GM19468 (cell line): ENCODE results near the gene BMP5.

Experiments used
- ATAC-seq: cut with Tn5 transposase; IDR thresholded peaks from one replicate; pipeline ENCODE4 v1.9.1; 2021; ENCODE audit warnings: mild to moderate bottlenecking, moderate library complexity, moderate number of reproducible peaks; ENCODE audit not compliant: unreplicated experiment; ENCODE audit errors: extremely low read depth

Gene BMP5

DNA sequence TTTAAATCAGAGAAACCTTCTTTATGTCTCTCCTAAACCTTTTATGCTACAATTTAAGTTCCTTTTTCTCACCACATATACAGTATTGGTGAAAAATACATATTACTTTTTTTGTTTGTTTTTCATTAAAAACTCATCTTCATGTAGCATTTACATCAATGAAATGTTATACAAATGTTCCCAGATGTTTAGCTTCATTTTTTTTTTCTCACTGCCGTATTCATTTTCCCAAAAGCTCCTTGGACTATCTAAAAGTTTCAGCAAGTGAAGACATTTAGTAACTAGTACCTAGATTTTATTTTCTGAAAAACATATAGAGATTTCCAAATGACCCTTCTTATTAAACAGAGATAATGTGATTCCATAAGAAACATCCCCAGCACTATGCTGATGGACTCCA, 128.9 kb downstream of the BMP5 start:
- no peak for ATAC-seq

DNA sequence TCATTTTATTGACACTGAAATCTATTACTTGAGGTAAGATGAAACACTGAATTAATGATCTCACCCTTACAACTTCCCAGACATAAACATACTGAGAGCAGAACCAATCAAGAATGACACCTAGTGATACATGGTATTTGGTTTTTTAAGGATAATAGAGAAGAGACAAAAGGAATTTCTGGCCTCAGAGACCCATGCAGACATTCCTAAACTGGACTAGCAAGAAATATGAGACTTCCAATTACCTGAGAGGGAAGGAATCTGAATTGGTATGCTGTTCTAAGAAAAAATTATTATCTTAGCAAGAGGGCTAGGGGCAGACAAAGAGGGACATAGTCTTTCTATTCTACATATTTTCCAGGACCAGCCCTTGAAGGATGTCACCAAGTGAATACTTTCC, 141.1 kb downstream of the BMP5 start:
- no peak for ATAC-seq

DNA sequence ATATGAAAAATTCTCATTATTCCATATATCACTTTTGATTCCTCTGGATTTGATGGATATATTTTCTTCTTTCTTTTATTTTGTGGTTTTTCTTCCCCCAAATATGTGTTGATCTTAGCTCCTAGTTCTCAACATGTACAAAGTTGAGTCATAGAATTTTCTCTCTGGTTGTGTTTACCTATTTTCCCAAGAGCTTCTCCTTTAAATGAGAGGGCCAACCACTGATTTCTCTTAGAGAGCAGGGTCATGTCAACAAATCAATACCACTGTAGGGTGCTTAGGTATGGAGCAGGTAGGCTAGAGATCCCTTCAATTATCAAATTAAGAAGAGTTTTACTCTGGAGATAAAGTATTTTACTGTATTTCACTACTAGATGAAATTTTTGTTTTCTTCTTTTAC, 145.7 kb downstream of the BMP5 start:
- no peak for ATAC-seq

DNA sequence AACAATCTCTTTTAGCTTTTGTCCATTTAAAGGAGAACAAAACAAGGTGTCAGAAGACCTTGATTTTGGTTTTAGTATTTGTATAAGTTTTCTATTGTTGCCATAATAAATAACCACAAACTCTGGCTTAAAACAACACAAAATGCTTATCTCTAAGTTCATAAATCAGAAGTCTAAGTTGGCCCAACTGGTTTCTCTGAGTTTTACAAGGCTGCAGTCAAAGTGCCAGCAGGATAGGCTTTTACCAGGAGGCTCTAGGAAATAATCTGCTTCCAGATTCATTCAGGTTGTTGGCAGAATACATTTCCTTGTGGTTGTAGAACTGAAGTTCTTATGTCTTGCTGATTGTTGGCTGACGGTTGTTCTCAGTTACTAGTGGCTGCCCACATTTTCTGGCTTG, 149.2 kb downstream of the BMP5 start:
- ATAC-seq: no peak

DNA sequence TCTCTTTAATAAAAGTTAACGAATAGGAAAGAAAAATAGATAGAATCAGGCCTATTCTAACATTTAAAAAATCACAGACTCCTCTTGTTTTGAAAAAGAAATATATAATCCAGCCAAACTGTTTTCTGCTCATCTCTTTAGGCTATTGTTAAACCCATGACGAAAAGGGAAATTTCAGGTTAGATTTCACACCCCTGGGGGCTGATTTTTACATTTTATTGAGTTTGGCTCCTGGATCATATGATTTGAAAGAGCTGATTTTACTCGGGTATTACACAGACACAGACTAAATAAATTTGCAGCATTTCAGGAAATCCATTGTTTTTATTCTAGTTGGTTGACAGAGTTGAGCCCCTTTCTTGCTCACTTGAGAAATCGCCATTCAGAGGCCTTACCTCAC, 160.6 kb downstream of the BMP5 start:
- no peak for ATAC-seq

DNA sequence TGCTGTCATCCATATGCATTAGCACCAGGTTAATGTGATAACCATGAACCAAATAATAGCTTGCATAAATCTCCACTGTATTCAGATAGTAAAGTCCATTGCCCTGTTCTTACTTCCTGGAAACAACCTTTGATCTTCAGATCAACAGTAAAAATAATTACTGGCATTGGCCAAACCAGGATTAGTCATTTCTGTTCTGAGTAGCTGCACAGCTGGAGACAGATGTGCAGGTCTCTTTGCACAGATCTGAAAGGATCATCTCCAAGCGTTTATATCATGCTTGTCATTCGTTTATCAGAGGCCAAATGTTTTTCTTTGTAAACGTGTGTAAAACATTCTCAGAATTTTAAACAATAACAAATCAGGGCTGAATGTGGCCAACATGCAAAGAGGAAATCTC, 162.0 kb downstream of the BMP5 start:
- ATAC-seq: no peak

DNA sequence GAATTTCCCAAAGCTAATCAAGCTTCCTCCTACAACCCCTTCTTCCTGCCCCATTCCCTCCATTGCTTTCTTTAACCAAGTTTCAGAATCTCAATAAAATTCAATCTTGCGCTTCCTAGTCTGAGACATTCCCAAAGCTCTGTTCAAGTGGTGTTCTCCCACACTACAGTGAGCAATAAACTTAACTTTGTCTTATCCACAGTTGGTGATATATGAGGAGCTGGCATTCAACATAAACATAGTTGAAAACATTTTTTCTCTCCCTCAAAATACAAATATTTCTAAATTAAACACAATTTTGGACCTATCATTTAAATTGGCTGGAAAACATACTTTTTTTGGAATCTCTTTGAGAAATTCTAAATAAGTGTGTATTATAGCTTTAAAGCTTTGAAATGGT, 166.7 kb downstream of the BMP5 start:
- no peak for ATAC-seq

DNA sequence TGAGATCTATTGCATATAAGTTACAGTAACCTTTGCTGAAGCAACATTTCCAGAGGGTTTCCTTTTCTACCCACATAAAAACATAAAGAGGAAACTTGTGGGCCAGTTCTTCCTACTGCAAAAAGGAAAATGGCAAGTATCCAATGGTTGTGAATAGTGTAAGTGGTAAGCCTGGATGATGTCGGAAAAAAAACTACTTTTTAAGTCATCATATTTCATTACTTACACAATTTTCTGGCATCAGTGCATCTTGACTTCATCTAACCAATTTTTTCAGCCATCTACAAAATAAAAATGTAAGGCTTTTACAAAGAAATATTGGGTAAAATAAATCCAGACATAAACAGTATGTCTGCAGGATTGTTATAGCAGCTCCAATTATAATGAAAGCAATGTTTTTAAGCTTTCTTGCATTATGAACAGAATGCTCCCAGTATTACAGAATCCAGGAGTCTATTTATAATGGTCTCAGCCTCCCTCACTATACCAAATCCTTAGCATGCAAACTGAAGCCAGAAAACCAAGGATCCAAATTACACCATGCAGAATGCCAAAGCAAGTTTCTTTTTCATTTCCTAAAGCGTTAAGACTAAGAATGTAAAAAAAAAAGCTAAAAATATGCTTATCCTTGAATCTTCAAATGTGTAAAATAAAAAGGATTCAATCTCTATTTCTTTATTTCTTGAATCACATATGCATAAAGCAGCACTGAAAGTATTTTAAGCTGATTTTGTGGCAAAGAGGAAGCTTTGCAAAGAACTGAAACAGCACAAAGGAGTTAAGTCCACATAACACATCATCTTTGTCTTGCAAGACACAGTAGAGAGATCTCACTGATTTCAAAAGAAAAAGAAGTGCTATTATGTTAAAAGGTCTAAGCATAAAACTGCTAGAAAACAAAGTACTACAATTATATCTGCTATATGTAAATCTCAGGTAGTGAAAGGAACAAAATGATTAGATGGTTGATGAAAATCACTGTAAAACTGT, 169.6 kb downstream of the BMP5 start:
- no peak for ATAC-seq

DNA sequence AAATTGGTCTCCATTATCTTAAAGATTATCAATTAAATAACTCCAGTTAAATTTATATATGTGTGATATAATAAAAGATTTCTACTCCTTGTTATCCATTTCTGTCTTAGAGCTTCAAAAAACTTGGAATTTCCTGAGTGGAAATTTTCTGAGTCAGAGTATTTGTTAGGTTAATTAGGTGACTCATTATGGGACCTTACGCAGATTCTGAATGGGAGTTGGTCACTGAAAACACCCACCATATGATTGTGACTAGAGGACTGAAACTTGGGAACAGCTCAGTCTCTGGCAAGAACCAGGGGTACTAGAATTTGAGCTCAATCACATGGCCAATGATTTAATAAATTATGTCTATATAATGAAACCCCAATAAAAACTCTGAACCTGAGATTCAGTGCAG, 171.0 kb downstream of the BMP5 start:
- ATAC-seq: no peak
